Neural crest cell (in vitro differentiated cells): Measurements from ENCODE around the gene FBN2. TPM values are rescaled to one million over a fixed set of nuclear protein-coding genes. Genes with fewer than 3 reads are reported as not detected.

Experiments
- DNase-seq: peaks from one replicate; pipeline ENCODE4 v3.0.0; 2021; ENCODE audit warnings: low read depth, mixed read lengths, low spot score
- H3K27ac Mint-ChIP-seq: one replicate; pipeline ENCODE4 v1.8.0; 2021; ENCODE audit warnings: mild to moderate bottlenecking, mixed read lengths; ENCODE audit not compliant: unreplicated experiment
- H3K27me3 Mint-ChIP-seq: 2 replicates; pipeline ENCODE4 v1.8.0; 2021; ENCODE audit warnings: low read depth, mild to moderate bottlenecking, mixed read lengths
- H3K36me3 Mint-ChIP-seq: 2 replicates; pipeline ENCODE4 v1.8.0; 2021; ENCODE audit warnings: low read depth, mild to moderate bottlenecking, mixed read lengths
- H3K4me1 Mint-ChIP-seq: 2 replicates; pipeline ENCODE4 v1.8.0; 2021; ENCODE audit warnings: mixed read lengths
- H3K4me3 Mint-ChIP-seq: one replicate; pipeline ENCODE4 v1.8.0; 2021; ENCODE audit warnings: mild to moderate bottlenecking, mixed read lengths
- H3K9me3 Mint-ChIP-seq: 2 replicates; pipeline ENCODE4 v1.8.0; 2021; ENCODE audit warnings: mixed read lengths
- CTCF ChIP-seq: fragments of 200-600 bp; sonication (generic); conservative IDR thresholded peaks from 2 replicates; pipeline ENCODE4 v1.5.0; 2021; ENCODE audit warnings: antibody characterized with exemption, mild to moderate bottlenecking
- total RNA-seq: library from RNA; stranded (reverse); gene quantifications from 2 replicates; pipeline ENCODE4 v1.2.1, GENCODE V29; 2021

The FBN2 gene
- total RNA-seq, 1 donor from 2014 or later = 58.3 TPM

GRCh38 chr5:128287740-128288139 is 250.3 kb downstream of the FBN2 start:
- Mint-ChIP-seq H3K27ac (no peak overlapping the region), H3K4me3 (no peak overlapping the region), H3K9me3 (peaks cover 3% of the 10 kb centered on the region), H3K36me3 (peaks cover 24% of the 10 kb centered on the region), H3K4me1 (no peaks in the 10 kb centered on the region), H3K27me3 (no peaks in the 10 kb centered on the region)
- TF ChIP-seq CTCF = no peak
- DNase-seq = no peak

- no peak for DNase-seq
- Mint-ChIP-seq H3K27ac (no peak overlapping the region), H3K4me1 (no peaks in the 10 kb centered on the region), H3K4me3 (no peak overlapping the region), H3K36me3 (peaks cover 20% of the 10 kb centered on the region), H3K27me3 (no peaks in the 10 kb centered on the region), H3K9me3 (no peaks in the 10 kb centered on the region)
- TF ChIP-seq CTCF = no peak
Observed at GRCh38 chr5:128284236-128284635, 253.8 kb downstream of the FBN2 start.

- Mint-ChIP-seq H3K27ac (no peak overlapping the region), H3K9me3 (no peaks in the 10 kb centered on the region), H3K4me3 (no peak overlapping the region), H3K36me3 (peaks cover 13% of the 10 kb centered on the region), H3K4me1 (no peaks in the 10 kb centered on the region), H3K27me3 (no peaks in the 10 kb centered on the region)
- no peak for DNase-seq
- TF ChIP-seq CTCF = no peak
Observed at GRCh38 chr5:128279345-128279744, 258.7 kb downstream of the FBN2 start.

- H3K27ac Mint-ChIP-seq = no peak overlapping the region
- no peaks in the 10 kb centered on the region for H3K27me3 Mint-ChIP-seq
- no peak for DNase-seq
- H3K9me3 Mint-ChIP-seq = no peaks in the 10 kb centered on the region
- TF ChIP-seq CTCF = no peak
- no peak overlapping the region for H3K4me3 Mint-ChIP-seq
- H3K36me3 Mint-ChIP-seq = peaks cover 9% of the 10 kb centered on the region
- H3K4me1 Mint-ChIP-seq = no peaks in the 10 kb centered on the region
Observed at GRCh38 chr5:128276537-128277216, 261.4 kb downstream of the FBN2 start.

- TF ChIP-seq CTCF = no peak
- H3K27me3 Mint-ChIP-seq = no peaks in the 10 kb centered on the region
- peaks cover 3% of the 10 kb centered on the region for H3K9me3 Mint-ChIP-seq
- no peak overlapping the region for H3K4me3 Mint-ChIP-seq
- no peak overlapping the region for H3K27ac Mint-ChIP-seq
- peaks cover 17% of the 10 kb centered on the region for H3K36me3 Mint-ChIP-seq
- no peaks in the 10 kb centered on the region for H3K4me1 Mint-ChIP-seq
- DNase-seq = no peak
Observed at GRCh38 chr5:128274441-128274840, 263.6 kb downstream of the FBN2 start.
